Testis (tissue), 3 donors: ENCODE measurements around the gene DENND10. TPM values are rescaled to one million over a fixed set of nuclear protein-coding genes. Genes with fewer than 3 reads are reported as not detected.

Experiments
- DNase-seq: peaks from one replicate; pipeline ENCODE4 v3.0.0-alpha.2; 2019
- H3K27ac ChIP-seq, 2 donors: fragments of 200-600 bp; sonication (generic); one replicate each; pipeline ENCODE4 v1.5.1; 2019
- H3K27me3 ChIP-seq: fragments of 200-600 bp; sonication (generic); one replicate; pipeline ENCODE4 v1.5.1; 2019
- H3K36me3 ChIP-seq: fragments of 200-600 bp; sonication (generic); one replicate; pipeline ENCODE4 v1.5.1; 2017; ENCODE audit warnings: low read depth; ENCODE audit errors: missing control alignments
- H3K4me1 ChIP-seq: fragments of 200-600 bp; sonication (generic); one replicate; pipeline ENCODE4 v1.5.1; 2019
- H3K4me3 ChIP-seq, 2 donors: fragments of 200-600 bp; sonication (generic); one replicate each; pipeline ENCODE4 v1.5.1; 2017 to 2019
- H3K9me3 ChIP-seq: fragments of 200-600 bp; sonication (generic); one replicate; pipeline ENCODE4 v1.5.1; 2017
- POLR2A ChIP-seq: fragments of 450-650 bp; IDR thresholded peaks from one replicate; pipeline ENCODE4 v1.6.1; 2017; ENCODE audit warnings: antibody characterized with exemption, mild to moderate bottlenecking, moderate library complexity
- whole genome bisulfite sequencing, 2 donors: methylation state at CpG; one replicate each; pipeline ENCODE4 v1.1.5; 2018; 5-methylcytosine and 5-hydroxymethylcytosine counted together
- intact Hi-C: fragments of 100-400 bp; cut with DNase I; formaldehyde crosslinking; loops from one replicate; pipeline ENCODE4 v1.15.1; 2023; ENCODE audit warnings: low total_unique reads
- polyA plus RNA-seq: library from polyadenylated mRNA; stranded (reverse); fragments of 350-450 nt; fragmentation: Illumina TruSeq; extraction: RNeasy Lipid Tissue Mini Kit (QIAGEN cat#74804); gene quantifications from one replicate; pipeline ENCODE4 v1.2.3, GENCODE V29; 2014; ENCODE audit warnings: low read depth, low replicate concordance; ENCODE audit not compliant: insufficient read depth
- total RNA-seq, 2 donors: library from RNA; depleted of rRNA; stranded (reverse); fragments of >200 nt; gene quantifications; one replicate each; pipeline ENCODE4 v1.2.3, GENCODE V29; 2016
- TF ChIP-seq, protein P1 (sequence below), 3 experiments: fragments of 450-650 bp in 2 of 3; fragments of 200-600 bp in 1 of 3; sonication (generic) in 1 of 3; IDR thresholded peaks; one replicate each; pipeline ENCODE4 v1.5.1; 2016 to 2019; ENCODE audit warnings: antibody characterized with exemption in 3 of 3, mild to moderate bottlenecking in 2 of 3, moderate library complexity in 1 of 3

DENND10 gene
- total and polyA plus RNA-seq, 3 donors from 2014 or later = 18.9 to 29.6 (median 27.3) TPM

DNA sequence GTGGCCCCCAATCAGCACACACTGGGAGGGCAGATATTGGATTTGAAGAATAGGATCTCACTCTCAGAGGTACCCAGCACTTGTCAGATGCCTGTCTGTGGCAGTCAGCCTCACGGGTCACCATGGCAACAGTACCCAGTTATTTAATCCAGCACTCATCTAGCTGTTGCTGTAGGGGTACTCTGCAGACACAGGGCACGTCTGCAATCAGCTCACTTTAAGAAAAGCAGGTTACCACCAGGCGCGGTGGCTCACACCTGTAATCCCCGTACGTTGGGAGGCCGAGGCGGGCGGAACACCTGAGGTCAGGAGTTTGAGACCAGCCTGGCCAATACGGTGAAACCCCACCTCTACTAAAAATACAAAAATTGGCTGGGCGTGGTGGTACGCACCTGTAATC is 49.7 kb downstream of the DENND10 start:
- Histone ChIP-seq H3K36me3 (no peaks in the 10 kb centered on the region), H3K27me3 (no peaks in the 10 kb centered on the region), H3K4me3 (no peak overlapping the region), H3K4me1 (no peaks in the 10 kb centered on the region), H3K27ac (no peak overlapping the region), H3K9me3 (no peaks in the 10 kb centered on the region)
- intact Hi-C loops = no loop called here
- TF ChIP-seq, protein P1, sequence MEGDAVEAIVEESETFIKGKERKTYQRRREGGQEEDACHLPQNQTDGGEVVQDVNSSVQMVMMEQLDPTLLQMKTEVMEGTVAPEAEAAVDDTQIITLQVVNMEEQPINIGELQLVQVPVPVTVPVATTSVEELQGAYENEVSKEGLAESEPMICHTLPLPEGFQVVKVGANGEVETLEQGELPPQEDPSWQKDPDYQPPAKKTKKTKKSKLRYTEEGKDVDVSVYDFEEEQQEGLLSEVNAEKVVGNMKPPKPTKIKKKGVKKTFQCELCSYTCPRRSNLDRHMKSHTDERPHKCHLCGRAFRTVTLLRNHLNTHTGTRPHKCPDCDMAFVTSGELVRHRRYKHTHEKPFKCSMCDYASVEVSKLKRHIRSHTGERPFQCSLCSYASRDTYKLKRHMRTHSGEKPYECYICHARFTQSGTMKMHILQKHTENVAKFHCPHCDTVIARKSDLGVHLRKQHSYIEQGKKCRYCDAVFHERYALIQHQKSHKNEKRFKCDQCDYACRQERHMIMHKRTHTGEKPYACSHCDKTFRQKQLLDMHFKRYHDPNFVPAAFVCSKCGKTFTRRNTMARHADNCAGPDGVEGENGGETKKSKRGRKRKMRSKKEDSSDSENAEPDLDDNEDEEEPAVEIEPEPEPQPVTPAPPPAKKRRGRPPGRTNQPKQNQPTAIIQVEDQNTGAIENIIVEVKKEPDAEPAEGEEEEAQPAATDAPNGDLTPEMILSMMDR (IDR thresholded peaks at IDR 0.05) = no peak
- no peak for TF ChIP-seq POLR2A
- DNase-seq = no peak
- WGBS, 2 donors = 91 to 96% methylated on average over 11 to 12 of the region's 12 CpGs

DNA sequence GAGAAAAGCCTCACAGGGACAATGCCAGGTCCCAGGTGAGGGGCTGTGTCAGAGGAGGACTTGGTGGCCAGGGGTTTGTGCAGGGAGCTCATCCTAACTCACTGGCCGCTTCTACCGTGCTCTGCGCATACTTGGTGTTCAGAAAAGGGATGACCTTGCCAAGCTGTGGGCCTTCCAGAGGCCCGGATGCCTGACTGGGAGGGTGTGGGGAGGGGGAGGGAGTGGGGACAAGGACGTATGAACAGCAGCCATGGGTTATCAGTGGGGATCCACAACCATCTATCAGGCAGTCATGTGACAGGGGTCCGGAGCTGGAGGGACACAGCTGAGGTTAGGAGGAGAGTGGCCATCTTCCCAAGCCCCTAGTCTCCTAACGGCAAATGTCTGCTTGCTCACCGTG is 55.4 kb downstream of the DENND10 start:
- no peak for DNase-seq
- intact Hi-C loops = no loop called here
- Histone ChIP-seq H3K27me3 (no peaks in the 10 kb centered on the region), H3K9me3 (no peaks in the 10 kb centered on the region), H3K4me3 (no peak overlapping the region), H3K36me3 (no peaks in the 10 kb centered on the region), H3K27ac (no peak overlapping the region), H3K4me1 (peaks cover 1% of the 10 kb centered on the region)
- TF ChIP-seq, protein P1 (IDR thresholded peaks at IDR 0.05) = no peak
- TF ChIP-seq POLR2A = no peak
- 74 to 78% methylated on average over 8 of the region's 8 CpGs for WGBS, 2 donors

DNA sequence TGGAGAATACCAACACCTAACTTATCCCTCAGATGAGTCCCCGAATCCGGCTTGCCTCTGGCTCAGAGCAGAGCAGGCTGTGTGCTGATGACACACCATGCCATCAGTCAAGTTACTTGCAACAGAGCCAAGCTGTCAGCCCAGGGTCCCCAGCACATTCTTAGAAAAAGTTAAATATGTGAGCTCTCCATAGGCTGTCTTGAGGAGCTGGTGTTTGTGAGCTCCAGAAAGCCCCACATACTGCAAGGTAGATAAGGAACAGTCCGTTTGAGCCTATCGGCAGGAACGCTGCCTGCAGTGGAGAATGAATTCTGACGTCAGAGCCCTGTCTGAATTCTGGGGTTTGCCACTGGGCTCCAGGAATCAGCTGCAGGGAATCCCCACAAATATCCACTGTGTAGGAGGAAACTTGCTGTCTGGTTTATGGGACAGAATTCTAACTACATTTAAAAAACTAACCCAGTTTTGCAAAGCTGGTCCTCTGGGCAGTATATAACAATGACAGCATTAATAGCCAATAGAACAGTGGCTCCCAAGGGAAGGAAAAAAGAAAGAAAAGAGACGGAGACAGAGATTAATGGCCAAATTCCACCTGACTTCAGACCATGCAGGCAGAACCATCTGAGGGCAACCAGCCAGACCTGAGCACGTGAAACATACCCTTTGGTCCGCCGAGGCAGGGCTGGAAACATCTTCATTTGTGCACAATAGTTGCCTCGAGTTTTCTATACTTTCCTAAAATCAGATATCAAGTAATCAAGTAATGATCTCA is 58.0 kb downstream of the DENND10 start:
- WGBS, 2 donors = 71 to 75% methylated on average over 11 of the region's 11 CpGs
- Histone ChIP-seq H3K27me3 (no peaks in the 10 kb centered on the region), H3K9me3 (no peaks in the 10 kb centered on the region), H3K27ac (no peak overlapping the region), H3K4me3 (no peak overlapping the region), H3K36me3 (no peaks in the 10 kb centered on the region), H3K4me1 (peaks cover 15% of the 10 kb centered on the region)
- DNase-seq = no peak
- TF ChIP-seq, protein P1 (IDR thresholded peaks at IDR 0.05) = no peak
- no peak for TF ChIP-seq POLR2A
- intact Hi-C loops = no loop called here

DNA sequence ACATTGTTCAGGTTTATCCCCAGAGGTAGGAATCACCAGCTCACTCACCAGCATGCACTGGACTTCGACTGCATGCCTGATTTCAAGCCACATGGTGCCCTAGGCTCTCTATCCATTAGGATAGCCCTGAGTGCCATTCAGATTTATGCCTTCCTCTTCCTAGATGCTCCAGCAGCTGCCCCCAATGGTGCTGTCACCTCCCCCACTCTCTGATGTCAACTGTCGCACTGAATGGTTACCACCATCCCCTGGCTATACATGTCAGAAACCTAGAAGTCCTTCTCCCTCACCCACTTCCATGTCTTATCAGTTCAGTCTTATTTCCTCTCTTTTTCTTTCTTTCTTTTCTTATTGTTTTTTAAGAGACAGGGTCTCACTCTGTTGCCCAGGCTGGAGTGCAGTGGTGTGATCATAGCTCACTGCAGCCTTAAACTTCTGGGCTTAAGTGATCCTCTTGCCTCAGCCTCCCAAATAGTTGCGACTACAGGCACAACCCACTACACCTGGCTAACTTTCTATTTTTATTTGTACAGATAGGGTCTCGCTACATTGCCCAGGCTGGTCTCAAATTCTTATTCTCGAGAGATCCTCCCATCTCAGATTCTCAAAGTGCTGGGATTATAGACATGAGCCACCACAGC is 58.7 kb downstream of the DENND10 start:
- no peak overlapping the region for H3K27ac ChIP-seq
- H3K4me3 ChIP-seq = no peak overlapping the region
- intact Hi-C loops = no loop called here
- peaks cover 15% of the 10 kb centered on the region for H3K4me1 ChIP-seq
- DNase-seq = no peak
- H3K27me3 ChIP-seq = no peaks in the 10 kb centered on the region
- no peaks in the 10 kb centered on the region for H3K36me3 ChIP-seq
- TF ChIP-seq, protein P1 (IDR thresholded peaks at IDR 0.05) = no peak
- no peak for TF ChIP-seq POLR2A
- H3K9me3 ChIP-seq = no peaks in the 10 kb centered on the region
- 94% methylated on average over 5 of the region's 5 CpGs for WGBS, 2 donors
